IPS-15b (cell line): ENCODE measurements around the gene PGPEP1.
"Not testable (repeated sequence)": the region's sequence is repeated elsewhere in the genome, so short reads cannot be mapped to it uniquely, and the experiment has no call there.

Source experiments
- H3K27me3 ChIP-seq: one replicate; pipeline ENCODE4 v1.6.1; 2013; ENCODE audit warnings: low read length; ENCODE audit not compliant: control insufficient read depth, insufficient read depth
- H3K36me3 ChIP-seq: one replicate; pipeline ENCODE4 v1.6.1; 2013; ENCODE audit warnings: low read length; ENCODE audit not compliant: control insufficient read depth, insufficient read depth
- H3K4me1 ChIP-seq: one replicate; pipeline ENCODE4 v1.6.1; 2013; ENCODE audit warnings: mild to moderate bottlenecking, low read length; ENCODE audit not compliant: control insufficient read depth, insufficient read depth
- H3K4me3 ChIP-seq: one replicate; pipeline ENCODE4 v1.5.1; 2013; ENCODE audit warnings: low read depth, low read length
- H3K9ac ChIP-seq: one replicate; pipeline ENCODE4 v1.6.1; 2013; ENCODE audit warnings: low read depth, mild to moderate bottlenecking, low read length
- H3K9me3 ChIP-seq: one replicate; pipeline ENCODE4 v1.6.1; 2013; ENCODE audit warnings: mild to moderate bottlenecking, low read length; ENCODE audit not compliant: control insufficient read depth, insufficient read depth

Gene PGPEP1

GRCh38 chr19:18402455-18403248 is 62.3 kb downstream of the PGPEP1 start:
- not testable (repeated sequence) for H3K9me3 ChIP-seq, H3K27me3 ChIP-seq, H3K9ac ChIP-seq, H3K4me1 ChIP-seq, H3K36me3 ChIP-seq, H3K4me3 ChIP-seq

- H3K4me3 ChIP-seq, H3K9me3 ChIP-seq, H3K27me3 ChIP-seq, H3K9ac ChIP-seq, H3K4me1 ChIP-seq, H3K36me3 ChIP-seq: not testable (repeated sequence)
Measured at GRCh38 chr19:18405754-18406153, 65.4 kb downstream of the PGPEP1 start.

GRCh38 chr19:18406749-18407148 is 66.4 kb downstream of the PGPEP1 start:
- Histone ChIP-seq H3K27me3 (no peaks in the 10 kb centered on the region), H3K4me3 (no peak overlapping the region), H3K4me1 (no peaks in the 10 kb centered on the region), H3K9ac (no peak overlapping the region), H3K36me3 (no peaks in the 10 kb centered on the region), H3K9me3 (no peaks in the 10 kb centered on the region)

- no peaks in the 10 kb centered on the region for H3K4me1 ChIP-seq
- no peaks in the 10 kb centered on the region for H3K36me3 ChIP-seq
- H3K9me3 ChIP-seq = no peaks in the 10 kb centered on the region
- H3K4me3 ChIP-seq = no peak overlapping the region
- H3K27me3 ChIP-seq = peaks cover 2% of the 10 kb centered on the region
- H3K9ac ChIP-seq = no peak overlapping the region
Measured at GRCh38 chr19:18408053-18408476, 67.7 kb downstream of the PGPEP1 start.

- Histone ChIP-seq H3K27me3 (peaks cover 2% of the 10 kb centered on the region), H3K4me1 (peaks cover 7% of the 10 kb centered on the region), H3K36me3 (no peaks in the 10 kb centered on the region)
Measured at GRCh38 chr19:18412610-18413239, 72.3 kb downstream of the PGPEP1 start.

GRCh38 chr19:18414504-18415177 is 74.2 kb downstream of the PGPEP1 start:
- Histone ChIP-seq H3K36me3 (no peaks in the 10 kb centered on the region), H3K27me3 (peaks cover 14% of the 10 kb centered on the region), H3K9me3 (no peaks in the 10 kb centered on the region), H3K9ac (no peak overlapping the region), H3K4me1 (peaks cover 9% of the 10 kb centered on the region), H3K4me3 (no peak overlapping the region)

More at GRCh38 chr19:18412610-18413239, 72.3 kb downstream of the PGPEP1 start:
- Histone ChIP-seq H3K9me3 (no peaks in the 10 kb centered on the region), H3K9ac (no peak overlapping the region), H3K4me3 (no peak overlapping the region)

GRCh38 chr19:18415178-18415867 is 74.9 kb downstream of the PGPEP1 start:
- H3K27me3 ChIP-seq = peaks cover 16% of the 10 kb centered on the region
- no peak overlapping the region for H3K9ac ChIP-seq
- no peaks in the 10 kb centered on the region for H3K9me3 ChIP-seq
- peaks cover 9% of the 10 kb centered on the region for H3K4me1 ChIP-seq
- H3K36me3 ChIP-seq = no peaks in the 10 kb centered on the region
- H3K4me3 ChIP-seq = no peak overlapping the region

GRCh38 chr19:18416778-18417249 is 76.4 kb downstream of the PGPEP1 start:
- H3K4me3 ChIP-seq = peak overlapping the region; percentile 72
- H3K36me3 ChIP-seq = no peaks in the 10 kb centered on the region
- no peaks in the 10 kb centered on the region for H3K9me3 ChIP-seq
- H3K4me1 ChIP-seq = peaks cover 9% of the 10 kb centered on the region
- no peak overlapping the region for H3K9ac ChIP-seq
- H3K27me3 ChIP-seq = peaks cover 17% of the 10 kb centered on the region

- Histone ChIP-seq H3K9me3 (no peaks in the 10 kb centered on the region), H3K27me3 (peaks cover 16% of the 10 kb centered on the region), H3K36me3 (no peaks in the 10 kb centered on the region), H3K4me3 (peak overlapping the region; percentile 72), H3K9ac (no peak overlapping the region), H3K4me1 (peaks cover 9% of the 10 kb centered on the region)
Measured at GRCh38 chr19:18417250-18418028, 77.0 kb downstream of the PGPEP1 start.

GRCh38 chr19:18418029-18418482 is 77.7 kb downstream of the PGPEP1 start:
- Histone ChIP-seq H3K9ac (no peak overlapping the region), H3K9me3 (no peaks in the 10 kb centered on the region), H3K27me3 (peaks cover 15% of the 10 kb centered on the region), H3K36me3 (no peaks in the 10 kb centered on the region), H3K4me3 (peak overlapping the region; percentile 72), H3K4me1 (peaks cover 9% of the 10 kb centered on the region)
